GM21515 (cell line): Measurements from ENCODE around the gene ZNF609.
"Not testable (repeated sequence)": the region's sequence is repeated elsewhere in the genome, so short reads cannot be mapped to it uniquely, and the experiment has no call there.

Source experiments
- ATAC-seq: cut with Tn5 transposase; IDR thresholded peaks from one replicate; pipeline ENCODE4 v1.9.1; 2021; ENCODE audit not compliant: unreplicated experiment

ZNF609 gene

DNA sequence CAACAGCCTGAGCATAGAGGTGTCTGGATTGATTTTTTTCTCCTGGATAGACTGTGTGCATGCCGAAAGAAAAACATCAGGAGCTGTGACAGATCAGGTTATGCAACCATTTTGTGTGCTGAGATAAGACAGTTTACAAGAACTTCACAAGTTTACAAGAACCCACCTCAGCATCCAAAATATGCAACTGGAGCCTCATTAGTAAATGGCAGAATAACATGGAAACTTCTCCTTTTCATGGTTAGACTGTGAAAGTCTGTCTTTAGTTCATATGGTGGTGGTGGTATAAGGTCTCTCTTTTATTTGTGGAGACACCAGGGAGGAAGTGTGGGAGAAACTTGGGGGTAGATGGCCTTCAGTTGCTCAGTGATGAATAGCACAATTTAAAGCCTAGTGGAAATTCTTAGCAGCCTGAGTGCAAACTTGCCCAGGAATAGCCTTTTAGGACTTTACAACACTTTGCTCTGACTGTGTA is 3.7 kb upstream of the ZNF609 start:
- ATAC-seq: no peak

DNA sequence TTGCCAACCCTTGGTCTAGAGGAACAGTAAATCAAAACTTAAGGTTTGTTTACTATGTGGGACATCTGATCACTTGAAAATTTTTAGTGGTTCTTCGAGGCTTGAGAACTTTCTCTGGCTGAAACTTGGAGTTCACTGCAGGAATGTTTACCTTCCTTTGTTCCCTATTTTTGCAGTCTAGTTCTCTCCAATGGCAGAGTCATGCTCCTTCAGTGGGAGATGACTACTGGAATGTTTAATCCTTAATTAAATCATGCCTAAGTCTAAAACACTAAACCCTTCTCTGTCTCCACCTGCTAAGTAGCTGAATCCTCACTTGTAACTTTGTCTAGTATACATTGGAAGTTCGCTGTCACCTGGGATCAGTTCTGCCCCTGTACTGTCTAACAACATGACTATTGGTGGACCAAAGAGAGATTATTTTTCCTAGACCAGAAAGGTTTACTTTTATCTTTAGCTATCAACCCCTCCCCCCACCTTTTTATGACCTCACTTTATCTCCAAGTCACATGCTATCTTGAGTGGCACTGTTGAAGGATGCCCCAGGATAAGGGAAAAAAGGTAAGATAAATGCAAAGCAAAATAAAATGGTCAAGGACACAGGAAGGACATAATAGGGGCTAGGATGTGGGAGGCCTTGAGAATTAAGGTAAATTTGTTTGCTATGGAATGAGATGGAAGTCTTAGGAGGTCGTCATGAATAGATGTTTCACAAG is 1.2 kb upstream of the ZNF609 start:
- no peak for ATAC-seq

DNA sequence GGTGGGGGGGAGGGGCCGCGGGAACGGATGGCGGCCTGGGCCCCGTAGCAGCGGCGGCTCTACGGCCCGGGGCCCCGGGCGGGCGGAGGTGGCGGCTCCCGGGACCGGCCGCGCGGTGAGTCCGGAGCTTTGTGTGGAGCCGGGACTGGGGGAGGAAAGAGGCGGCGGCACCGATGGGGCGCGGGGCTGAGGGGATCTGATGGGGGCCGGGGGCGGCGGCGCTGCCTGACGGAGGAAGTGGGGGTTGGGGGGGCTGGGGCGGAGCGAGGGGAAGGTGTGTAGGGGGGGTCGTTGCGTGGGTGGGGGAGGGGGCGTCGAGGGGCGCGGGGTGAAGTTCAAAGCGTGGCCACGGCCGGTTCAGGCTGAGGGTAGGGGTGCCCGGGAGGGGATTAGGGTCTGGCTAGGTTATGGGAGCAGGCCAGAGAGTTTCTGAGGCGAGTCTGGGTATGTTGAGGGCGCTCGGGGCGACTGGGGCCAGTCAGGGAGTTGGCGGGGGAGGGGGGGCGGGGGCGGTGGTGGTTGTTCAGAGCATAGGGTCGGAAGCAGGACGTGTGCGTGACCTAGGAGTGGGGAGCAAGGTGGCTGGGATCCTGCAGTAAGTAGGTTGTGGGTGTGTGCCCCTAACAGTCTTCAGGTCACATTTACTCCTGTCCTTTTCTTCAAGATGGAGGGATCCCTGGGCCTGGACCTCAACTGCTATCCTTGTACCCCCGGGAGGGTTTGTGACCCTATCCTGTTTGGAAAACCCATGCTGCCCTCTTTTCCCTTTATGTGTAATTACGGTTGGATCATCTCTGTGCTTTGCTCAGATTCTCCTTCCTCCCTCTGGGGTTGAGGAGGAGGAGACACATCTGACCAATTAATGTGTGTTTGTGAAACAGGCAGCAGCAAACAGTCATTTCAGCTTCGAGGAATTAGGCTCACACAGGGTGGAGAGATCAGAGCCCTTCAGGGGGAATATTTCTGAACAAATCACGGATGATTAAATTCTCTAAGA is 644 bp downstream of the ZNF609 start:
- no peak for ATAC-seq

DNA sequence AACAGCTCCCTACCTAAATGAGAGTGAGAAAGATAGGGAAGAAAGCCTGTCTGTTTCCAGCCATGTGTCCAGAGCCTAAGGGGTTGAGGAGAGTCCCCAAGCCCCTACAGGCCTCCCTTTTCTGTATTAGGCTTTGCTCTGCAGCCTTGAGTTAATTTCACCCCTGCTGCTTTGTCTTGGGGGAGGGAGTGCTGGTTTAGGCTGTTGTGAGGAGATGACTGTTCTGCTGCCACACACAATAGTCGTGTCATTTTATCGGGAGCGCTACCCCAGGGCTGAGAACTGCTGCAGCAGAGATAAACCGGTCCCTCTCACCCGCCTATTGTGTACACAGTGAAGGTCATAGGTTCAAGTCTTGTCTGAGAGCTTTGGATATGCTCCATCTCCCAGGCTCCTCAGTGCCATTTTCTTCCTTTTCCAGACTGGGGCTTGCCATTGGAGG is 1.4 kb downstream of the ZNF609 start:
- ATAC-seq: no peak

DNA sequence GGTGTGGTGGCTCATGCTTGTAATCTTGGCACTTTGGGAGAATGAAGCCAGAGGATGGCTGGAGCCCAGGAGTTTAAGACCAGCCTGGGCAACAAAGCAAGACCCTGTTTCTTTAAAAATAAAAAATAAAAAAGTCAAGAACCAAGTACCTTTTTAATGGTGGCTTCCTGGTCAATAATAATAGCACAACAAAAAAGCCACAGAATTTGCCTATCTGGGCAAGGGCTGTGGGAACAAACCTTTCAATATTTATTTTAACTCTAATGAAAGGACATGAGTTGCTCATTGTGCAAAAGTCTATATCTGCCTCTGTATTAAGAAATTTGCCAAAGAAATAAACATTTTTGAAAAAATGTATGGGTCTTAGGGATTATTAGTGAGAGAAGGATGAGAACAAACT is 2.1 kb downstream of the ZNF609 start:
- no peak for ATAC-seq

DNA sequence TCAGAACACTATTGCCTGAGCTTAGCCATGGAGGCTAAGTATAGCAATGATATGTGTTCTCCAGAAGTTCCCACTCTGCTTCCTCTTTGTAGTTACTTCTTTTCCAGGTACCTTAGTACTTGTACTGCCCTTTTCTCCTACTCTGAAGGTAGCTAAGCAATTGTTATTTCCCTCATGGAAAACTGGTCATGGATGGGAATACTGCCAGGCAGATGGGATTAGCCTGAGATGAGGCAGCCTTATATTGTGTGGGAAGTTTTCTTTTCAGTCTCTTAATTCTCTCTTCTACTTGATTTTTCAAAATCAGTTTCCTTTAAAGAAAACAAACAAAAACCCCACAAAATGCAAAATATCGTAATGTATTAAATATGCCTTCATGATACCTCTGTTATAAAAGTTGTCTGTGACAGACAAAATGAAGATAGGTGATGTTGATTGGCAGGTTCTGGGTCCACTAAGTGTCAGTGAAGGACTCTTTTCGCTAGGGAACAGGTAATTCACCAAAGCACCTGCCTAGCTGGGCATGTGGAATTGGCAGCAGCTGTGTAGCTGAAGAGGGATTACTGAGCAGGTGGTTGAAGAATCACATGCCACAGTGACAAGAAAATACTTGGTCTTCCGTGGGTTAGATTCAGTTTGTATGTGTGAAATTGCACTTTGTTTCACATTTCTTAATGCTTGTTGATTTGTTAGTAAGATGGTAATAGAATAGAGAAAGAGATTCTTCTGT is 4.1 kb downstream of the ZNF609 start:
- no peak for ATAC-seq

DNA sequence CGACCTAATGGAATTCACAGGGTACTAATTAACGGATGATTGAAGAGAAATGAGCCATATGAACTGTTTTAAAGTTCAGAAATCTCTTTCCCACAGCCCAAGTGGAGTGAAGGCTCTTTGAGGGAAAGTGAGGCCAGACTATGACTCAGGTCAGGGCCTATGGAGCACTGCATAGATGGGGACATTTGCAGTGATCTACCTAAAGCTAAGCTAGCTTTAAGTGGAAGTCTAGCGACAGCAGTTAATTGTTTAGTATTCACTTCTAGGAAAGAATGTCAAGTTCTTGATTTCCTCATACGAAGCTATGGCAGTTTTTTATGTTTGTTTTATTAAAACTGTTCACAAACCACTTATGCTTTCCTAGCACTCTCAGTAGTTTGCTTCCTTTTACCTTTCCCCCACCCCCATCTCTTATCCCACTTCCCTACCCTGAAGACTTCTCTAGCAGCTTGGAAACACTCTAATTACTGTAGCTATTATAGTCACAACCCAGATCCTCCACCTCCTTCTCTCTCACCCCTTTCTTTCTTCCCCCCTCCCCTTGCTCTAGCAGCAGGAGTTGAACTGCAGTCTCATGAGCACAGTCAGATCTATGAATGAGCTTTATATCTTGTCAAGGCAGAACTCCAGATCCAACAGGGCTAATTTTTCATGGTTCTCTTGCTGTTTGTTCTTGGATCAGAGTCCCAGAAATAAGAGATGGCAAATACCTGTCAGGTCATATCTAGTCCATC is 6.2 kb downstream of the ZNF609 start:
- ATAC-seq: no peak

DNA sequence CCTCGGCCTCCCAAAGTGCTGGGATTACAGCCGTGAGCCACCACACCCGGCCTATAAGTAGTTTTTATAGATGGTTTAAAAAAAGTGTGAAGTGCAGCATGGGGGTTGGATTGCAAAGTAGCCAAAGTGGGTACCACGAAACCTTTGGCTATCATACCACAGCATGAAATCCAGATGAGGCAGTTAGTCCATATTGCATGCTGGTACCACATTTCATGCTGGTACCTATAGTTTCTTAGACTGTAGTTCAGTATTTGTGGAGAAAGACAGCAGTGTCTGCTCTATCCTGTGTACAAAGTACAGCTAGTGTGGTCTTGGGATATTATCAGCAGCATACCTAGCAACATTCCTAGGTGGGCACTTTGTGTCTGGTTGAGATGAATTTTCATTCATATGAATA is 11.8 kb downstream of the ZNF609 start:
- no peak for ATAC-seq

DNA sequence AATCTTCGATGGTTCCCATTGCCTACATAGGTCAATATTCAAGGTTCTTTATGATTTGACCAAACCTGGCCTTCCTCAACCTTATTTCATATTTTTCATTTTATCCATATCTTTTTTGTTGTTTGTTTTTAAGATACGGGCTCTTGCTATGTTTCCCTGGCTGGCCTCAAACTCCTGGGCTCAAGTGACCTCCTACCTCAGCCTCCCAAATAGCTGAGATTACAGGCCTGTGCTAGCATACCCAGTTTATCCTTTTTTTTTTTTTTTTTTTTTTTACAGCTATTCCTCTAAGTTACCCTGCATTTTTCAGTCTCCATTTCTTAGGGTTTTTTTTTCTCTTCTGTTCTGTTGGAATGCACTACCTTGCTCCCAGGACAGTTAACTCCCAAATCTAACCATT is 14.5 kb downstream of the ZNF609 start:
- ATAC-seq: no peak

DNA sequence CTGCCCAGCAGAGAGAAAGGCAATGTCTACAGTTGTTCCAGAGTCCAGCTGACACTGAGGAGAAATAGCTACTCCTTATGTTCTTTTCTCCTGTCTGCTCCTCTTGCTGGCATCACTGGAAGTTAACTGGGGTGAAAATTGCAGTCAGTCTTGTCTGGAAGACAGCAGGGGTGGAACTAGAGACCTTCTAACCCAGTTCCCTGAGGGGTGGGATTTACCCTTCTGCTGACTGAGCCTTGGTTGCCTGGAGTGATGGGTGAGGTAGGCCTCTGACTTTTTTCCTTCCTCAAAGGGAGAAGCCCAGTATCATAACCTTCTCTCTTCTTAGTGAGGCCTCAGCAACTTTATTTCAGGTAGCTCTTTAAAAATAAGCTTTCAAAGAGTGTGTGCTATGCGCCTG is 16.2 kb downstream of the ZNF609 start:
- ATAC-seq: no peak

DNA sequence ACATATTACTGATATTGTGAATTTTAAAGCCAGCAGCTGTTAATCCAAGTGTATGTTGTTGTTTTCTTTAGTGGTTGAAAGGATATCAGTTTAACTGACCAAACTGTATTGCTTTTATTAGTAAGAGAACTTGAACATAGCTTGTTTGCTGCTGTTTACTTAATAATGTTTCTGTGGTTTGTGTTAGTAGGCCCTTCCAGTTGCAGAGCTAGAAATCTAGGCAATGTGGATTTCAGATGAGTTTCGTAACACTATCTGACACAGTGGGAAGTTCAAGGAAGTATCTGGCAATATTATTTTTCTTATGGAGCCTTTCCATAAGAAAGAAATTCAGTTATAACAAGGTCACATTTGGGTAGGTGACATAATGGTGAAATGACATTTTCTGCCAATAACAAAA is 18.5 kb downstream of the ZNF609 start:
- ATAC-seq: no peak

DNA sequence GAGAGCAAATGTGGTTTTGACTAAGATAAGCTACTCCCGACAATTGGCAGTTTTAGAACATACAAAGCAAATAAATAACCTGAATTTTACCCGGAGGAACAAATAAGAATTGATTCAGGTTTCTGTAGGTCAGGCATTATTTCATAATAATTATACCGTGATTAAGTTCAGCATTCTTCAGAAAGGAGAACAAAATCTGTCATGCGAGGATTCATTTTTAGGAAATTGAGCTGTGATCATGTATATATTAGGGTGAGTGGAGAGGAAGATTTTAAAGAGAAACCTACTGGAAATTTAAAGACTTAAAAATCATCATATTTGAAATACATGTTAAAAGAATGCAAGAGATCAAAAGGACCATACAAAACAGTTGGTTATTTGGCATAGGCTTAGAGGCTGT is 20.5 kb downstream of the ZNF609 start:
- no peak for ATAC-seq

DNA sequence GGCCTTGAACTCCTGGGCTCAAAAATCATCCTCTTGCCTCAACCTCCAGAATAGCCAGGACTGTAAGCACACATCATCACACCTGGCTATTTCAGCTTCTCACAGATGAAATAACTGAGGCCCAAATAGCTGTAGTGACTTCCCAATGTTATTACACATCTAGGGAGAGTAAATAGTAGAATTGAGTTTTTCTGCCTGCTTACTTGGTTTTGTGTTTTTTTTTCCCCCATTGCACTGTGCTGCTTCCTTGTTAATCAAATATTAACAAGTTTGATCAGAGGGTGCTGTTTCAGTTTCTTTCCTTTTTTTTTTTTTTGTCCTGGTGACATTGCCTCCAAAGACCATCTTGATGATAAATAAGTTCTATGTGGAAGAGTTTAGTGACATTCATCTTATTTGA is 23.4 kb downstream of the ZNF609 start:
- ATAC-seq: no peak

DNA sequence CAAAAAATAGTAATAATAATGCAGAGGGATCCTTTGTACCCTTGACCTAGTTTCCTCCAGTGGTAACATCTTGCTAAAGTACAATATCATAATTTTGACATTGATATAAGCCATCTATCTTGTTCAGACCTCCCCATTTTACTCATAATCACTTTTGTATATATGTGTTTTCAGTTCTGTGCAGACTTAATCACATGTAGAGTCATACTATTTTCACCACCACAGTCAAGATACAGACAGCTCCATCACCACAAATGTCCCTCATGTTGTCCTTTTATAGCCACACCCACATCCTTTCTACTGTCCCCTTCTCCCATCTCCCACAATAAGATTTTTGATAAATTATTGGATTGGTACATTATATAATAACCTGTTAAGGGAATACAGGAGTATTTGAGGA is 25.4 kb downstream of the ZNF609 start:
- ATAC-seq: no peak

DNA sequence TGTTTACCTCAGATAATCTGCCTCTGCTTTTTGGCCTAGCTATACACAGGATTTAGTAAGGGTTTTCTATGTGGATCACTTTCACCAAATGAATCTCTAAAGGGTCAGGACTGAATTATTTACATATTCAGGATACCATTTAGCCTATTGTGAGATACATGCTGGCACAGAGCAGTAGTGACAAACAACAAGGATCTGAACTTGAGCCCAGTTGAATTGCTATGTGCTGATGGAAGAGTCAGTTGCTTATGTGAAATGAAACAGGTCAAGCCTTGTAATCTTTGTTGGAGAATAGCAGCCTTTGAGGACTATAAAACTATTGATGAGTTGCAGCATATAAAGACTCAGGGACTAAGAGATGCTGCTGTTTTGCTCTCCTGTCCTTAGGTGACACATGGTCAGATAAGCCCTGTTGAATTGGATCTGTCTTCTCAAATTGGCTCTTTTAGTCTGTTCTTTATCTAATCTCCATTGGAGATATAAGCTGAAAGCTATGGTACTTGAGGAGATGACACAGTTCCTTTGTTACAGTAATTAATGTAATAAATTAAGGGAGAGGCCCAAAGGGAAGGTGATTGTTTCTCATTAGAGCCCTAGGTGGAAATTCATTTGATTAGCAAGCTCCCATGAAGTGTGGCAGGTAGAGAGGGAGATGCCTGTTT is 30.4 kb downstream of the ZNF609 start:
- no peak for ATAC-seq

DNA sequence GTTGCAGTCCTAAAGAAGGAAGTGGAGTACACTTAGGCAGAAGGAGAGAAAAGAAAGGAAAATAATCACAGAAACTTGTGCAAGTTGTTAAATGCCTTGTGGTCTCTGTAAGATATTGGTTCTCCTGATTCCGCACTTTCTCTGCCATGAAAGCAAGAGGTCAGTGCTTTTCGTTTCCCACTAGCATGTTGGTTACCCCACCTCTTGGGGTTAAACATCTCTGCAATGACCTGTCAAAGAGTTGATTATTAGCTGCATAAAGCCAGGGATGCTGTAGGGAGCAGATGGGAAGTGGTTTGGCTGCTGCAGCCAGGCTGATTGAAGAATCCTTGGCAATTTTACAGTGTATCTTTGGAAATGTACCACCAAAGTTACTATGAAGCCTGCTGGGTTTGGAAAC is 33.3 kb downstream of the ZNF609 start:
- ATAC-seq: no peak

DNA sequence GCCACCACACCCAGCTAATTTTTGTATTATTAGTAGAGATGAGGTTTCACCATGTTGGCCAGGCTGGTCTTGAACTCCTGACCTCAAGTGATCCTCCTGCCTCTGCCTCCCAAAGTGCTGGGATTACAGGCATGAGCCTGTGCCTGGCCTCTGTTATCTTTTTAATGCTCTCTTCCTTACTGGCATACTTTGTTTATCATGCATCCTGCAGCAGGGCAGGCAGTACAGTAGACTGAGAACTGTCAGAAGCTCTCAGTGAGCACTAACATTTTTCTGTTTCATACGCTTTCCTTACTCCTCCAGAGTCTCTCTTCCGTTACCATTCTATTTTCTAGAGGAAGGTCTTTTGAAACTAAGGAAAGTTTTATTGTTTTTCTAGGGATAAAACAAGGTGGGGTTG is 35.6 kb downstream of the ZNF609 start:
- not testable (repeated sequence) for ATAC-seq

DNA sequence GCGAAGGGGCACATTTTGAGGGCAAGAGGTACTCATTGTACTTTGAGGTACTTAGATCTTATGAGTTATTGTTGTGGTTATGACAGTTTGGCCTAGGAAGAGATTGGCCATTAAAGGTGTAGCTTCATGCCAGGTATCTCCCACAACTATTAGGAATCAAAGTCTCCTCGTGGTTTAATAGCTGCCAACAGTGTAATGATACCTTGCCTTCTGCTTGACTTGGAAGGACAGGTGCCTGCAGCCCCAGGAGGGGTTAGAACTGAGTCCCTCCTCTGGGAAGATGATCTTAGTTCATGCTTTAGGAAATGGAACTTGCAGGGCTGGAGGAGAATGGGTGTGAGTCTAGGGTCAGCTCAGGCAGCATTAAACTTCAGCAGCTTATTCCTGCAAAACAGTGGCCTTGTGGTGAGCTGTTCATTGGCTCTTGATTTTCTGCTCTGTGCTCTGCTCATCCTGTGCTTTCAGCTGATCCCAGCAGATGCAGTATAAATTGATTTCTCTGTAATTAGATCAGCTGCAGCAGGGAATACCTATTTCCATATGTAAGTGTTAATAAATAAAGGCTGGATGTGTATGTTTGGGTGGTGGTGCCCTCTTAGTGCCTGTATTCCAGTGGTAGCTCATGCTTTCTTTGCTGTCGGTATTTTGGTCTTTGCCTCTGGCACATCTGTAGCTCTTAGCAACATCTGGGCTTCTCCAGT is 40.5 kb downstream of the ZNF609 start:
- ATAC-seq: no peak

DNA sequence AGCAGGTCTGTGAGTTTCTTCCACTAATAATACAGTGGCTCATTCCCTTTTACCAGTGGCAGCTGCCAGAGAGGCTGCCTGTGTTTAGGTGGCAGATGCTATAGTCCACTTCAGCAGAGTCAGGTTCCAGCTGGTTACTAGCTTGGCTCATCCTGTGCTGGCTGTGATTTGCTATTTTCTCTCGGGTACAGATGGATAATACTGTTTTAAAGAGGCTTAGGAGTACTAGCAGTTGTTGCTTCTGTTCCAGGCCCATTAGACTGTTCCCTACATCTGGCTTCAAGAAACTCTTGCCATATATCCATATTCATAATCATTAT is 41.0 kb downstream of the ZNF609 start:
- ATAC-seq: no peak

DNA sequence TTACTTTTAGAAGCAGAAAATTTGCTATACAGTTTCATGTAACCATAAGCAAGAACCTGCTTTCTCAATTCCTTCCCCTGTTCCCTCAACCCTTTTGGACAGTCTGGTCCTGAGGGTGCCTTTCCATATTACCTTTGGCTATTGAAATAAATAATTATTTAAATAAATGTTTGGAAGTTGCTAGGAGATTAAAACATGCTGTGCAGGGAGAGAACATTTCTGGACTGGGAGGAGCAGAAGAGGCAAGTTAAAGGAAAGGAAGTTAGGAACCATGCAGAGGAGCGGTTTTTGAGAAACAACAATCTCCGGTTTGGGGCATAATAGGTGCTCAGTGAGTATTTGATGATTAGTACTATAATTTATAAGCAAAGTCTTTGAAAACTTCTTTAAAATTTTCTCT is 41.8 kb downstream of the ZNF609 start:
- ATAC-seq: no peak
